K562 (cell line): ENCODE results near the gene ZBTB43. TPM values are rescaled to one million over a fixed set of nuclear protein-coding genes. Genes with fewer than 3 reads are reported as not detected.
"Not testable (repeated sequence)": the region's sequence is repeated elsewhere in the genome, so short reads cannot be mapped to it uniquely, and the experiment has no call there.

ENCODE experiments used
- ATAC-seq: fragments of 200-7000 bp; cut with Tn5 transposase; 3 replicates; pipeline ENCODE4 v1.9.1; 2020; ENCODE audit warnings: moderate library complexity
- BruUV-seq: library from RNA; stranded (reverse); fragments of 400-500 nt; replicated peaks from 2 replicates; lab custom pipeline; 2021; lab: Mats Ljungman, UMichigan
- CTCF ChIA-PET: fragments of 300-600 bp; formaldehyde crosslinking; extraction: SDS; loops from one replicate; lab custom pipeline; 2021; ENCODE audit warnings: low intra/inter-chr PET ratio; lab: Yijun Ruan, JAX
- POLR2A ChIA-PET: fragments of 300-600, 350-650 bp; sonication (Branson Sonifier 250); formaldehyde crosslinking; extraction: SDS; loops from one replicate; lab custom pipeline; 2021; ENCODE audit warnings: antibody characterized with exemption, inconsistent platforms; lab: Yijun Ruan, JAX
- DNase-seq, 4 experiments: peaks; one replicate each; pipeline versions ENCODE4 v3.0.0 to v3.0.0-alpha.2; 2011 to 2018; ENCODE audit warnings: low spot score in 3 of 4, mixed read lengths in 3 of 4; ENCODE audit errors: extremely low read depth in 1 of 4
- FAIRE-seq: peaks from 2 replicates; lab custom pipeline; 2011; peaks lifted over from hg19 to GRCh38; lab: Jason Lieb, UNC
- H2AFZ ChIP-seq: 2 replicates; pipeline ENCODE4 v1.6.0; 2011; ENCODE audit warnings: low read depth, low read length, control low read depth, inconsistent platforms
- H3K27ac ChIP-seq: fragments of 200-600 bp; 3 replicates; pipeline ENCODE4 v1.8.0; 2011; ENCODE audit warnings: low read depth, mild to moderate bottlenecking, control low read depth, inconsistent platforms, low read length, moderate library complexity, mixed read lengths; ENCODE audit errors: extremely low read depth
- H3K27me3 ChIP-seq, 2 experiments: fragments of 300-600 bp in 1 of 2; 2 replicates in 1 of 2; 3 replicates in 1 of 2; pipeline versions ENCODE4 v1.6.0 to v1.8.0; 2011; ENCODE audit warnings: inconsistent platforms in 2 of 2, low read length in 2 of 2, mild to moderate bottlenecking in 1 of 2, mixed read lengths in 1 of 2, moderate library complexity in 1 of 2; ENCODE audit not compliant: control insufficient read depth in 2 of 2, insufficient read depth in 2 of 2
- H3K36me3 ChIP-seq: fragments of 300-600 bp; 3 replicates; pipeline ENCODE4 v1.8.0; 2011; ENCODE audit warnings: mild to moderate bottlenecking, low read length, inconsistent platforms; ENCODE audit not compliant: control insufficient read depth, insufficient read depth
- H3K4me1 ChIP-seq, 2 experiments: fragments of 200-600 bp in 1 of 2; replicated peaks in 1 of 2; 2 replicates in 1 of 2; 3 replicates in 1 of 2; pipeline versions ENCODE4 v1.5.1 to v1.8.0; 2011; ENCODE audit warnings: inconsistent platforms in 2 of 2, low read length in 2 of 2, mild to moderate bottlenecking in 1 of 2, mixed read lengths in 1 of 2, moderate library complexity in 1 of 2; ENCODE audit not compliant: control insufficient read depth in 2 of 2, insufficient read depth in 2 of 2
- H3K4me2 ChIP-seq: 2 replicates; pipeline ENCODE4 v1.6.1; 2011; ENCODE audit warnings: low read length, control low read depth, inconsistent platforms, mixed read lengths; ENCODE audit not compliant: insufficient read depth
- H3K4me3 ChIP-seq: fragments of 200-600 bp; sonication (generic), shearing (Covaris generic); 2 replicates; pipeline ENCODE4 v1.5.1; 2016; ENCODE audit warnings: control low read depth, inconsistent platforms
- H3K79me2 ChIP-seq: fragments of 200-600 bp; 3 replicates; pipeline ENCODE4 v1.8.0; 2011; ENCODE audit warnings: low read length, inconsistent platforms; ENCODE audit not compliant: control insufficient read depth, insufficient read depth
- H3K9ac ChIP-seq, 2 experiments: 2 replicates each; pipeline versions ENCODE4 v1.6.0 to v1.6.1; 2011; ENCODE audit warnings: low read depth in 2 of 2, low read length in 2 of 2, control low read depth in 1 of 2, inconsistent platforms in 1 of 2, mild to moderate bottlenecking in 1 of 2, mixed read lengths in 1 of 2; ENCODE audit not compliant: insufficient read depth in 1 of 2
- H3K9me1 ChIP-seq: one replicate; pipeline ENCODE4 v1.6.0; 2011; ENCODE audit warnings: inconsistent platforms, mild to moderate bottlenecking, low read length, moderate library complexity; ENCODE audit not compliant: control insufficient read depth, insufficient read depth
- H3K9me3 ChIP-seq: replicated peaks from 2 replicates; pipeline ENCODE4 v1.5.1; 2011; ENCODE audit warnings: low read depth, low read length, inconsistent platforms; ENCODE audit not compliant: control insufficient read depth, insufficient read depth
- H4K20me1 ChIP-seq: replicated peaks from 2 replicates; pipeline ENCODE4 v1.6.1; 2011; ENCODE audit warnings: low read length, inconsistent platforms, mixed read lengths; ENCODE audit not compliant: control insufficient read depth, insufficient read depth
- BRD4 ChIP-seq: fragments of 200-600 bp; sonication (generic); IDR thresholded peaks from 2 replicates; pipeline ENCODE4 v1.6.1; 2017; ENCODE audit warnings: inconsistent platforms
- HMG20B ChIP-seq: fragments of 250-450 bp; sonication (Bioruptor Pico); IDR thresholded peaks from 2 replicates; pipeline ENCODE4 v1.5.0; 2021; ENCODE audit warnings: mild to moderate bottlenecking
- KDM1A ChIP-seq, 2 experiments: fragments of 450-650 bp; IDR thresholded peaks; 2 replicates each; pipeline ENCODE4 v1.6.1; 2016; ENCODE audit warnings: mild to moderate bottlenecking in 2 of 2
- KHSRP ChIP-seq: fragments of 450-650 bp; IDR thresholded peaks from 2 replicates; pipeline ENCODE4 v1.6.1; 2017
- MYBL2 ChIP-seq, 2 experiments: fragments of 450-650 bp in 1 of 2; sonication (generic) in 1 of 2; formaldehyde crosslinking in 1 of 2; IDR thresholded peaks; 2 replicates each; pipeline versions ENCODE4 v1.6.1 to v1.8.1; 2017 to 2022; ENCODE audit warnings: borderline replicate concordance in 1 of 2, inconsistent platforms in 1 of 2, low read depth in 1 of 2, mild to moderate bottlenecking in 1 of 2, missing genetic modification reagents in 1 of 2, moderate library complexity in 1 of 2
- SMARCE1 ChIP-seq: fragments of 450-650 bp; IDR thresholded peaks from 2 replicates; pipeline ENCODE4 v1.7.1; 2016; ENCODE audit warnings: mild to moderate bottlenecking
- SREBF2 ChIP-seq: sonication (generic); formaldehyde crosslinking; IDR thresholded peaks from 2 replicates; pipeline ENCODE4 v1.4.0; 2020; ENCODE audit warnings: mild to moderate bottlenecking, missing genetic modification reagents
- ZFP36 ChIP-seq: fragments of 150-350 bp; IDR thresholded peaks from 2 replicates; pipeline ENCODE4 v1.6.1; 2018; ENCODE audit warnings: low read length, low read depth; ENCODE audit not compliant: partially characterized antibody
- ZNF766 ChIP-seq: fragments of 200-800 bp; sonication (Bioruptor generic); conservative IDR thresholded peaks from 2 replicates; pipeline ENCODE4 v1.6.1; 2016; ENCODE audit warnings: missing genetic modification characterization, missing compliant biosample characterization
- WGBS: fragments of 100-300 bp; shearing (Covaris generic); methylation state at CpG from one replicate; pipeline ENCODE4 v1.1.6; 2016; ENCODE audit warnings: low coverage, mixed read lengths; ENCODE audit not compliant: insufficient coverage; ENCODE audit errors: missing lambda C conversion rate; 5-methylcytosine and 5-hydroxymethylcytosine counted together
- in situ Hi-C: fragments of 300-500 bp; cut with MboI; formaldehyde crosslinking; loops from 4 replicates; pipeline ENCODE4 v1.15.0; 2018; ENCODE audit warnings: inconsistent platforms, mixed read lengths
- intact Hi-C: fragments of 100-400 bp; cut with micrococcal nuclease; formaldehyde crosslinking; loops from 2 replicates; pipeline ENCODE4 v1.14.2; 2022
- polyA plus RNA-seq, 8 experiments: library from polyadenylated mRNA; depleted of rRNA in 4 of 8; stranded (reverse) in 5 of 8; unstranded in 3 of 8; fragments of >200 nt; fragmentation: Nextera tagmentation in 2 of 8; fragmentation: Illumina TruSeq in 1 of 8; extraction: Ambion mirVana in 2 of 8; extraction: Trizol in 1 of 8; gene quantifications; 2 replicates each; pipeline versions ENCODE4 v1.2.1 to v1.2.3, GENCODE V29; 2011 to 2014; ENCODE audit warnings: inconsistent platforms in 1 of 8, missing spikeins in 1 of 8
- total RNA-seq, 7 experiments: library from RNA; depleted of rRNA in 6 of 7; stranded (reverse); fragments of >200 nt in 6 of 7; fragmentation: Illumina TruSeq in 2 of 7; extraction: Trizol in 2 of 7; gene quantifications; 2 replicates each; pipeline versions ENCODE4 v1.2.1 to v1.2.3, GENCODE V29; 2011 to 2021; ENCODE audit warnings: low replicate concordance in 1 of 7

ZBTB43 gene
- total and polyA plus RNA-seq, 9 of the 15 experiments (the other 6 are each of a cell fraction or from before 2014, with no cell fraction given) = 3.9 to 17.2 (median 9.1) TPM

GRCh38 chr9:126784841-126785240, 20.0 kb upstream of the ZBTB43 start:
- BruUV-seq, intact Hi-C loops, H3K4me1 ChIP-seq, ATAC-seq, H3K9me1 ChIP-seq, POLR2A ChIA-PET, FAIRE-seq, H3K36me3 ChIP-seq, H3K27ac ChIP-seq, H3K79me2 ChIP-seq, H2AFZ ChIP-seq, H3K9ac ChIP-seq, H4K20me1 ChIP-seq, DNase-seq, H3K9me3 ChIP-seq, H3K4me3 ChIP-seq, H3K4me2 ChIP-seq: not testable (repeated sequence)
- in situ Hi-C loops = loop anchor here (5.0 kb wide), 1 partner anchor 178 kb away; no protein-coding TSS in a partner anchor
- CTCF ChIA-PET = interaction anchor here (1.4 kb wide), 1 partner anchor 79 kb away, joined by 4 read pairs; no protein-coding TSS in a partner anchor
- WGBS = 8% methylated on average over 6 of the region's 6 CpGs
- TF ChIP-seq KDM1A (IDR thresholded peaks at IDR 0.05) (0 out of 4 replicates have a peak, but pooled peaks of 1 of the 2 experiments have one; percentile 0), ZFP36 (peak; percentile 57), ZNF766 (peak; percentile 66)
- peaks cover 18 to 43% of the 10 kb centered on the region in 2 experiments for H3K27me3 ChIP-seq

DNA sequence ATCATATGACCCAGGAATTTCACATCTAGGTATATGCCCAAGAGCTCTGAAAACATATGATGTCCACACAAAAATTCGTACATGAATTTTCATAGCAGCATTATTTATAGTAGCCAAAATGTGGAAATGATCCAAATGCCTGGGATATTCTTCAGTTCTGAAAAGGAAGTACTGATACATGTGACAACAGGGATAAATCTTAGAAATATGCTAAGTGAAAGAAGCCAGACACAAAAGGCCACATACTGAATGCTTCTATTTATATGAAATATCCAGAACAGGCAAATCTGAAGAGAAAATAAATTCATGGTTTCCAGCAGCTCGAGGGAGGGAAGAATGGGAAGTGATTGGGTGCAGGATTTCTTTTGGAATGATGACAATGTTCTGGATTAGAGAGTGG, 16.8 kb upstream of the ZBTB43 start:
- BruUV-seq = no TSS peak
- no peak for ATAC-seq
- no peak overlapping the region for H3K4me2 ChIP-seq
- CTCF ChIA-PET = no interaction called here
- FAIRE-seq = no peak
- no peak for DNase-seq
- no peak overlapping the region for H3K27ac ChIP-seq
- H3K27me3 ChIP-seq = peaks cover 36 to 54% of the 10 kb centered on the region in 2 experiments
- no peaks in the 10 kb centered on the region; the same call in 1 of the 2 replicates for H4K20me1 ChIP-seq
- H2AFZ ChIP-seq = no peak overlapping the region
- in situ Hi-C loops = no loop called here
- no peak overlapping the region for H3K4me3 ChIP-seq
- TF ChIP-seq SREBF2 (CRISPR knock-in tag) (no peak), HMG20B (CRISPR knock-in tag) (no peak), KHSRP (no peak), BRD4 (no peak), SMARCE1 (no peak), MYBL2 (IDR thresholded peaks at IDR 0.05; ENCODE audit: low read depth) (no peak), MYBL2 (CRISPR knock-in tag; IDR thresholded peaks at IDR 0.05; ENCODE audit: borderline replicate concordance) (no peak)
- TF ChIP-seq, all 486 proteins: peak for 0
- Histone ChIP-seq H3K9me3 (no peaks in the 10 kb centered on the region), H3K9me1 (no peaks in the 10 kb centered on the region), H3K9ac (no peak overlapping the region), H3K79me2 (no peaks in the 10 kb centered on the region), H3K4me1 (no peaks in the 10 kb centered on the region), H3K36me3 (no peaks in the 10 kb centered on the region)
- WGBS = 0% methylated on average over 2 of the region's 2 CpGs
- POLR2A ChIA-PET = interaction anchor here (0.6 to 0.9 kb wide), 3 partner anchors 28 to 273 kb away, joined by 3 to 5 read pairs (median 3); no protein-coding TSS in a partner anchor
- intact Hi-C loops = no loop called here
